GM10248 (cell line): ENCODE data around the gene HES4.

Experiments
- CTCF ChIA-PET: fragments of 300-600 bp; sonication (Branson Sonifier 250); formaldehyde crosslinking; extraction: SDS; loops from one replicate; lab custom pipeline; 2021; ENCODE audit warnings: antibody characterized with exemption; lab: Yijun Ruan, JAX
- POLR2A ChIA-PET: fragments of 350-650 bp; sonication (Branson Sonifier 250); formaldehyde crosslinking; extraction: SDS; loops from one replicate; lab custom pipeline; 2020; ENCODE audit warnings: antibody characterized with exemption; lab: Yijun Ruan, JAX
- DNase-seq: peaks from one replicate; pipeline ENCODE4 v3.0.0; 2012; ENCODE audit errors: extremely low spot score
- CTCF ChIP-seq: IDR thresholded peaks from 2 replicates; pipeline ENCODE4 v1.5.1; 2012; ENCODE audit warnings: mild to moderate bottlenecking, low read depth; ENCODE audit errors: extremely low read depth, missing control alignments, control extremely low read depth

Gene HES4

GRCh38 chr1:1035291-1035943, 35.5 kb upstream of the HES4 start:
- POLR2A ChIA-PET, result no interaction called here

DNA sequence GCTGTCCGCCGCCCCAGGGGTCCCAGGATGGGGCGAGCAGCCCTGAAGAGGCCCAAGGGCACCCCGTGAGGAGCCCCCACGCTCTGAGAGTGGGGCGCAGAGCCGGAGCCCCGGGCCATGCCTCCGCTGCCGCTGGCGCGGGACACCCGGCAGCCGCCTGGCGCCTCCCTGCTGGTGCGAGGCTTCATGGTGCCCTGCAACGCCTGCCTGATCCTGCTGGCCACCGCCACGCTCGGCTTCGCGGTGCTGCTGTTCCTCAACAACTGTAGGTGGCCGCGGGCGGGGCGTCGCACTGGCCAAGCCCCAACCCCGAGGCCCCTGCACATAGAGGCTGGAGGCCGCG, 34.5 kb upstream of the HES4 start:
- ChIA-PET CTCF (interaction anchor here (0.8 to 4.0 kb wide), 6 partner anchors 25 to 258 kb away, joined by 3 to 43 read pairs (median 4); no protein-coding TSS in a partner anchor), POLR2A (no interaction called here)
- DNase-seq, result no peak
- TF ChIP-seq CTCF, result no peak

More at GRCh38 chr1:1035291-1035943, 35.5 kb upstream of the HES4 start:
- TF ChIP-seq CTCF, result no peak
- DNase-seq, result no peak
- CTCF ChIA-PET, result interaction anchor here (0.9 to 1.9 kb wide), 2 partner anchors 22 to 28 kb away, joined by 3 to 7 read pairs; partner anchors contain the start of gene ISG15

DNA sequence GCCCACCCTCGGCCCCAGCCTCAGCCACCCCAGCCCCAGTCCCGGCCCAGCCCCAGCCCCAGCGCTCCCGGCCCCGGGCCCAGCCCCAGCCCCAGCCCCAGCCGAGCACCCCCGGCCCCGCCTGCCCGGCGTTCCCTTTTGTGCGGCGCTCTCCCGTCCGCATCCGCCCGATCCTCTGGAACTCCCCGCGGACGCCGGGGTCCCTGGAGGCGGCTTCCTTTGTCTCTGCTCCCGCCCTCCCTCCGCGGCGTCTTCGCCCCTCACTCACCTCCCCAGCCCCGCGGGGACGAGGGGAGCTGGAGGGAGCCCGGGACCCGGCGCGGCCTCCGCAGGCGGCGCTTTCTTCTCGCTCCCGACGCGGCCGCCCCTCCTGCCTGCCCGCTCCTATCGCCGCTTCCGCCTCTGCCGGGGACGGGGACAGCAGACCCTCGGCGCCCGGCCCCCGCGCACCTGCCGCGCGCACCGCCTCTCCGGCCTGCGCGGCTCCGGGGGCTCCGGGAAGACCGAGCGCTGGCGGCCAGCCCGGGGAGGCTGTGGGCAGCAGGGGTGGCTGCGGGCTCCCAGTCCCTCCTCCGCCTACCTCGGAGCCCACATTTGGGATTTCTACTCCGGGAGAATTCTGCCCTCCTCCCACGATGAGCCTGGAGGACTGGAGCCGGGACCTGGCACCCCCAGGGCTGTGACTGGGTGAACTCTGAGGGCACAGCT, 34.0 kb upstream of the HES4 start:
- CTCF ChIA-PET, result interaction anchor here (0.7 to 4.0 kb wide), 22 partner anchors 12 to 258 kb away, joined by 3 to 43 read pairs (median 4); partner anchors contain the start of genes AGRN, C1orf159, ISG15 and PERM1
- DNase-seq, result no peak
- TF ChIP-seq CTCF, result no peak
- POLR2A ChIA-PET, result interaction anchor here (1.1 kb wide), 1 partner anchor 29 kb away, joined by 3 read pairs; no protein-coding TSS in a partner anchor

DNA sequence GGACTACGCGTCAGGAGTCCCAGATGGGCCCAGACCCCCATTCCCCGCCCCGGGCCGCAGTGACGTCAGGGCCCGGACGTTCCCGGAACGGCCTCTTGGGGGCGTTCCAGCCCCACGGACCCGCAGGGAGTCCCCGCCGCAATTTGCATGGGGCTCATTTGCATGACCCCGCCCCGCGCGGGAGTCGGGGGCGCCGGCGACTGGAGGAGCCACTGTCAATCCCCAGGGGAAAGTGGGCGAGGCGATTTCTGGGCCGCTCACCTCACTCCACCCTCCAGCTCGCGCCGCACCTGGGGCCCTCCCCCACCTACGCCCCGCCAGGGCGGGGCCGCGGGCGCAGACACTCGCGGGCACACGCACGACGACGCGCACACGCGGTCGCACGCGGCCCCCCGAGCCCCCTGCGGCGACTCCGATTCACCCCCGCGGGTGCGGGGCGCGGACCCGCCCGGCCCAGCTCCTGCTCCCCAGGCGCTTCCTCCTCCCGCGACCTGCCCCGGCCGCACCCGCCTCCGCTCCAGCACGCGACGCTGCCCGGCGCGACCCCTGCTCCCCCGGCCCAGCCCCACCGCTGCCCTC, 33.2 kb upstream of the HES4 start:
- DNase-seq, result peak; percentile 97
- POLR2A ChIA-PET, result interaction anchor here (1.1 kb wide), 1 partner anchor 29 kb away, joined by 3 read pairs; no protein-coding TSS in a partner anchor
- CTCF ChIA-PET, result interaction anchor here (0.7 to 4.0 kb wide), 24 partner anchors 9 to 259 kb away, joined by 3 to 43 read pairs (median 4); partner anchors contain the start of genes AGRN, C1orf159, ISG15 and PERM1
- TF ChIP-seq CTCF, result peak; percentile 90

DNA sequence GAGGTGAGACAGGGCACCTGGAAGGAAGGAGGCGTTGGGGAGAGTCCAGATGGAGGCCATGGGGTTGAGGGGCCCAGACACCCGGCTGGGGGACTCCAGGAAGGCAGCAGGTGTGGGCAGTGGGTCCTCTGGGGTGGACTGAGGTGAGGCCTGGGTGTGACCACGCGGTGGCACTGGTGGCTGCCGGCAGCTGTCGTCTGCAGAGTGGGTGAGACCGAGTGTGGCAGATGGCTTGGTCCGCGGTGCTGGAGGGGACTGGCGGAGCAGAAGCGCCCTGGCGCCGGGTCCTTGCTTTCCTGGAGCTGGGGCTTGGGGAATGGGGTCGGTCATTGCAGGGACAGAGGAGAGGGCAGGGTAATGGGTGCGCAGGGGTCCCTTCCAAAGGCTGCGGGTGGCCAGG, 32.5 kb upstream of the HES4 start:
- ChIA-PET CTCF (interaction anchor here (0.6 to 4.0 kb wide), 22 partner anchors 8 to 260 kb away, joined by 3 to 43 read pairs (median 4); partner anchors contain the start of genes AGRN, C1orf159, ISG15 and PERM1), POLR2A (interaction anchor here (1.1 kb wide), 1 partner anchor 30 kb away, joined by 3 read pairs; no protein-coding TSS in a partner anchor)
- no peak for DNase-seq
- peak; percentile 25 for TF ChIP-seq CTCF
